HepG2 (cell line): ENCODE results near the gene ANXA9. TPM values are rescaled to one million over a fixed set of nuclear protein-coding genes. Genes with fewer than 3 reads are reported as not detected.

Experiments
- ATF7 ChIP-seq, 2 experiments: fragments of 450-650 bp in 1 of 2; sonication (generic) in 1 of 2; formaldehyde crosslinking in 1 of 2; IDR thresholded peaks; 2 replicates each; pipeline versions ENCODE4 v1.4.0 to v1.6.1; 2016 to 2020; ENCODE audit warnings: antibody characterized with exemption in 1 of 2, mild to moderate bottlenecking in 1 of 2, missing genetic modification reagents in 1 of 2
- BCL6 ChIP-seq: IDR thresholded peaks from 2 replicates; pipeline ENCODE4 v1.6.1; 2016; ENCODE audit warnings: missing genetic modification reagents, missing compliant biosample characterization
- CBFB ChIP-seq: sonication (generic); formaldehyde crosslinking; IDR thresholded peaks from 2 replicates; pipeline ENCODE4 v1.4.0; 2020; ENCODE audit warnings: missing genetic modification reagents
- ELF3 ChIP-seq: IDR thresholded peaks from 2 replicates; pipeline ENCODE4 v1.6.1; 2016; ENCODE audit warnings: missing genetic modification reagents, missing compliant biosample characterization
- JUN ChIP-seq: sonication (generic); formaldehyde crosslinking; IDR thresholded peaks from 2 replicates; pipeline ENCODE4 v1.4.0; 2020; ENCODE audit warnings: mild to moderate bottlenecking, missing genetic modification reagents
- KAT8 ChIP-seq: IDR thresholded peaks from 2 replicates; pipeline ENCODE4 v1.6.1; 2016; ENCODE audit warnings: missing genetic modification reagents, missing compliant biosample characterization
- PHF8 ChIP-seq: sonication (generic); formaldehyde crosslinking; IDR thresholded peaks from 2 replicates; pipeline ENCODE4 v1.5.0; 2020; ENCODE audit warnings: missing genetic modification reagents
- PRDM10 ChIP-seq: sonication (generic); formaldehyde crosslinking; IDR thresholded peaks from 2 replicates; pipeline ENCODE4 v1.4.0; 2020; ENCODE audit warnings: low read depth, missing genetic modification reagents
- SALL1 ChIP-seq: sonication (generic); formaldehyde crosslinking; IDR thresholded peaks from 2 replicates; pipeline ENCODE4 v1.8.0; 2022; ENCODE audit warnings: mild to moderate bottlenecking, missing genetic modification reagents
- TGIF2 ChIP-seq: IDR thresholded peaks from 2 replicates; pipeline ENCODE4 v1.6.1; 2016; ENCODE audit warnings: control low read depth, missing compliant biosample characterization
- WIZ ChIP-seq: sonication (generic); formaldehyde crosslinking; IDR thresholded peaks from 2 replicates; pipeline ENCODE4 v1.5.1; 2020; ENCODE audit warnings: mild to moderate bottlenecking, missing genetic modification reagents
- ZFX ChIP-seq: sonication (generic); formaldehyde crosslinking; IDR thresholded peaks from 2 replicates; pipeline ENCODE4 v1.4.0; 2020; ENCODE audit warnings: mild to moderate bottlenecking, low read depth, missing genetic modification reagents, moderate library complexity
- ZNF253 ChIP-seq: sonication (generic); formaldehyde crosslinking; IDR thresholded peaks from 2 replicates; pipeline ENCODE4 v1.8.0; 2022; ENCODE audit warnings: mild to moderate bottlenecking, missing genetic modification reagents, borderline replicate concordance
- ZNF567 ChIP-seq: sonication (generic); formaldehyde crosslinking; IDR thresholded peaks from 2 replicates; pipeline ENCODE4 v1.8.1; 2023; ENCODE audit warnings: mild to moderate bottlenecking, missing genetic modification reagents, borderline replicate concordance
- ZNF670 ChIP-seq: sonication (generic); formaldehyde crosslinking; IDR thresholded peaks from 2 replicates; pipeline ENCODE4 v1.8.0; 2022; ENCODE audit warnings: mild to moderate bottlenecking, missing genetic modification reagents, borderline replicate concordance
- ZNF768 ChIP-seq: sonication (generic); formaldehyde crosslinking; IDR thresholded peaks from 2 replicates; pipeline ENCODE4 v1.4.0; 2020; ENCODE audit warnings: missing genetic modification reagents
- polyA plus RNA-seq, 8 experiments: library from polyadenylated mRNA; depleted of rRNA in 3 of 8; stranded (reverse) in 7 of 8; unstranded in 1 of 8; fragments of >200 nt; fragmentation: Illumina TruSeq in 4 of 8; extraction: Trizol in 4 of 8; gene quantifications; 2 replicates each; pipeline versions ENCODE4 v1.2.1 to v1.2.3, GENCODE V29; 2011 to 2016; ENCODE audit warnings: low read depth in 4 of 8, missing spikeins in 1 of 8, mixed read lengths in 1 of 8; ENCODE audit not compliant: insufficient read depth in 1 of 8
- total RNA-seq, 5 experiments: library from RNA; depleted of rRNA; stranded (reverse); fragments of >200 nt; fragmentation: Illumina TruSeq; extraction: Trizol; gene quantifications; 2 replicates each; pipeline ENCODE4 v1.2.3, GENCODE V29; 2016; ENCODE audit warnings: low read depth in 1 of 5
- TF ChIP-seq, protein P1 (sequence below): IDR thresholded peaks from 2 replicates; pipeline ENCODE4 v1.6.1; 2016; ENCODE audit warnings: low read depth, control low read depth
- TF ChIP-seq, protein P2 (sequence below): sonication (generic); formaldehyde crosslinking; IDR thresholded peaks from 2 replicates; pipeline ENCODE4 v1.4.0; 2020; ENCODE audit warnings: missing genetic modification reagents, borderline replicate concordance
- TF ChIP-seq, protein P3 (sequence below): sonication (generic); formaldehyde crosslinking; IDR thresholded peaks from 2 replicates; pipeline ENCODE4 v1.4.0; 2020; ENCODE audit warnings: missing genetic modification reagents, borderline replicate concordance

Gene ANXA9
- total and polyA plus RNA-seq, 2 of the 13 experiments (the other 11 are each of a cell fraction or from before 2014, with no cell fraction given), result 13.3 to 23.9 TPM

- TF ChIP-seq, protein P1, sequence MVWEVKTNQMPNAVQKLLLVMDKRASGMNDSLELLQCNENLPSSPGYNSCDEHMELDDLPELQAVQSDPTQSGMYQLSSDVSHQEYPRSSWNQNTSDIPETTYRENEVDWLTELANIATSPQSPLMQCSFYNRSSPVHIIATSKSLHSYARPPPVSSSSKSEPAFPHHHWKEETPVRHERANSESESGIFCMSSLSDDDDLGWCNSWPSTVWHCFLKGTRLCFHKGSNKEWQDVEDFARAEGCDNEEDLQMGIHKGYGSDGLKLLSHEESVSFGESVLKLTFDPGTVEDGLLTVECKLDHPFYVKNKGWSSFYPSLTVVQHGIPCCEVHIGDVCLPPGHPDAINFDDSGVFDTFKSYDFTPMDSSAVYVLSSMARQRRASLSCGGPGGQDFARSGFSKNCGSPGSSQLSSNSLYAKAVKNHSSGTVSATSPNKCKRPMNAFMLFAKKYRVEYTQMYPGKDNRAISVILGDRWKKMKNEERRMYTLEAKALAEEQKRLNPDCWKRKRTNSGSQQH (CRISPR knock-in tag), result no peak
- TF ChIP-seq, protein P2, sequence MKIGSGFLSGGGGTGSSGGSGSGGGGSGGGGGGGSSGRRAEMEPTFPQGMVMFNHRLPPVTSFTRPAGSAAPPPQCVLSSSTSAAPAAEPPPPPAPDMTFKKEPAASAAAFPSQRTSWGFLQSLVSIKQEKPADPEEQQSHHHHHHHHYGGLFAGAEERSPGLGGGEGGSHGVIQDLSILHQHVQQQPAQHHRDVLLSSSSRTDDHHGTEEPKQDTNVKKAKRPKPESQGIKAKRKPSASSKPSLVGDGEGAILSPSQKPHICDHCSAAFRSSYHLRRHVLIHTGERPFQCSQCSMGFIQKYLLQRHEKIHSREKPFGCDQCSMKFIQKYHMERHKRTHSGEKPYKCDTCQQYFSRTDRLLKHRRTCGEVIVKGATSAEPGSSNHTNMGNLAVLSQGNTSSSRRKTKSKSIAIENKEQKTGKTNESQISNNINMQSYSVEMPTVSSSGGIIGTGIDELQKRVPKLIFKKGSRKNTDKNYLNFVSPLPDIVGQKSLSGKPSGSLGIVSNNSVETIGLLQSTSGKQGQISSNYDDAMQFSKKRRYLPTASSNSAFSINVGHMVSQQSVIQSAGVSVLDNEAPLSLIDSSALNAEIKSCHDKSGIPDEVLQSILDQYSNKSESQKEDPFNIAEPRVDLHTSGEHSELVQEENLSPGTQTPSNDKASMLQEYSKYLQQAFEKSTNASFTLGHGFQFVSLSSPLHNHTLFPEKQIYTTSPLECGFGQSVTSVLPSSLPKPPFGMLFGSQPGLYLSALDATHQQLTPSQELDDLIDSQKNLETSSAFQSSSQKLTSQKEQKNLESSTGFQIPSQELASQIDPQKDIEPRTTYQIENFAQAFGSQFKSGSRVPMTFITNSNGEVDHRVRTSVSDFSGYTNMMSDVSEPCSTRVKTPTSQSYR (CRISPR knock-in tag), result 0 out of 2 replicates have a peak, but pooled peaks have one; percentile 21
- TF ChIP-seq SALL1, result 0 out of 2 replicates have a peak, but pooled peaks have one; percentile 23
- TF ChIP-seq ZNF253, result no peak
- TF ChIP-seq ZNF768 (CRISPR knock-in tag), result peak; percentile 71; the same call in 1 of the 2 replicates
- TF ChIP-seq ATF7 (IDR thresholded peaks at IDR 0.05), result 0 out of 2 replicates have a peak, but pooled peaks have one; percentile 6
- no peak for TF ChIP-seq ATF7 (CRISPR knock-in tag; IDR thresholded peaks at IDR 0.05)
- no peak for TF ChIP-seq ZNF567 (CRISPR knock-in tag)
- no peak for TF ChIP-seq ZNF670
- no peak for TF ChIP-seq PHF8 (CRISPR knock-in tag)
- peak; percentile 45; the same call in 1 of the 2 replicates for TF ChIP-seq KAT8 (CRISPR knock-in tag)
- peak; percentile 29; the same call in 1 of the 2 replicates for TF ChIP-seq ELF3
- no peak for TF ChIP-seq PRDM10
- 0 out of 2 replicates have a peak, but pooled peaks have one; percentile 39 for TF ChIP-seq CBFB (CRISPR knock-in tag)
- peak; percentile 19; the same call in 1 of the 2 replicates for TF ChIP-seq TGIF2 (CRISPR knock-in tag)
- TF ChIP-seq, protein P3, sequence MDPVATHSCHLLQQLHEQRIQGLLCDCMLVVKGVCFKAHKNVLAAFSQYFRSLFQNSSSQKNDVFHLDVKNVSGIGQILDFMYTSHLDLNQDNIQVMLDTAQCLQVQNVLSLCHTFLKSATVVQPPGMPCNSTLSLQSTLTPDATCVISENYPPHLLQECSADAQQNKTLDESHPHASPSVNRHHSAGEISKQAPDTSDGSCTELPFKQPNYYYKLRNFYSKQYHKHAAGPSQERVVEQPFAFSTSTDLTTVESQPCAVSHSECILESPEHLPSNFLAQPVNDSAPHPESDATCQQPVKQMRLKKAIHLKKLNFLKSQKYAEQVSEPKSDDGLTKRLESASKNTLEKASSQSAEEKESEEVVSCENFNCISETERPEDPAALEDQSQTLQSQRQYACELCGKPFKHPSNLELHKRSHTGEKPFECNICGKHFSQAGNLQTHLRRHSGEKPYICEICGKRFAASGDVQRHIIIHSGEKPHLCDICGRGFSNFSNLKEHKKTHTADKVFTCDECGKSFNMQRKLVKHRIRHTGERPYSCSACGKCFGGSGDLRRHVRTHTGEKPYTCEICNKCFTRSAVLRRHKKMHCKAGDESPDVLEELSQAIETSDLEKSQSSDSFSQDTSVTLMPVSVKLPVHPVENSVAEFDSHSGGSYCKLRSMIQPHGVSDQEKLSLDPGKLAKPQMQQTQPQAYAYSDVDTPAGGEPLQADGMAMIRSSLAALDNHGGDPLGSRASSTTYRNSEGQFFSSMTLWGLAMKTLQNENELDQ (CRISPR knock-in tag), result peak; percentile 34; the same call in 1 of the 2 replicates
- TF ChIP-seq BCL6 (CRISPR knock-in tag), result 0 out of 2 replicates have a peak, but pooled peaks have one; percentile 35
- TF ChIP-seq JUN, result peak; percentile 17; the same call in 1 of the 2 replicates
- peak; percentile 77 for TF ChIP-seq ZFX (CRISPR knock-in tag)
- no peak for TF ChIP-seq WIZ (CRISPR knock-in tag)
These were observed 801 bp upstream of the ANXA9 start (continued) for GRCh38 chr1:150981177-150981804.
